NT2/D1 (cell line): ENCODE results near the gene SLC25A13.

ENCODE experiments used
- SUZ12 ChIP-seq: IDR thresholded peaks from 2 replicates; pipeline ENCODE4 v1.6.1; 2011; ENCODE audit not compliant: insufficient read length, insufficient read depth; ENCODE audit errors: extremely low read depth
- YY1 ChIP-seq: IDR thresholded peaks from 2 replicates; pipeline ENCODE4 v1.6.1; 2011; ENCODE audit not compliant: insufficient read length, insufficient read depth

DNA sequence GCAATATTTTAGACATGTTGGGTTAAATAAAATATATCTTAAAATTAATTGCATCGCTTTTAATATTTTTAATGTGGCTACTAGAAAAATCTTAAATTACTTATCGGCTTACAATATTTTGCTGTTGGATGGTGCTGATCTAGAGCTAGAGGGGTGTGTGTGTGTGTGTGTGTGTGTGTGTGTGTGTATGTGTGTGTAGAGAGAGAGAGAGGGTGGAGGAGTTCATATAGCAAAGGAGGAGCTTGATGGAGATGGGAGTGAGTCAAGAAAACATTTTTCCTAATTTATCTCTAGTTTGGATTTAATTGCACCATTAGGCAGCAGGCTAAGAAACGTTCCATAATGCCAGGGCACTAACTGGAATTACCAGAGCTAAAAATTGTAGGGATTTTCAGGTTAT, 10.4 kb upstream of the SLC25A13 start:
- TF ChIP-seq SUZ12 = no peak
- no peak for TF ChIP-seq YY1
